PFSK-1 (cell line): ENCODE results near the gene EPHB4.

ENCODE experiments used
- POLR2AphosphoS5 ChIP-seq: IDR thresholded peaks from 2 replicates; pipeline ENCODE4 v1.6.1; 2012; ENCODE audit warnings: low read depth, mild to moderate bottlenecking, control low read depth, low read length, moderate library complexity
- SIN3A ChIP-seq: IDR thresholded peaks from 2 replicates; pipeline ENCODE4 v1.6.1; 2012; ENCODE audit warnings: mild to moderate bottlenecking, low read length, moderate library complexity, borderline replicate concordance; ENCODE audit not compliant: insufficient read depth
- TAF1 ChIP-seq: IDR thresholded peaks from 2 replicates; pipeline ENCODE4 v1.6.1; 2012; ENCODE audit warnings: low read length, control low read depth, borderline replicate concordance; ENCODE audit not compliant: insufficient read depth
- TF ChIP-seq, protein P1 (sequence below), 2 experiments: IDR thresholded peaks; 2 replicates each; pipeline versions ENCODE4 v1.6.1 to v1.8.0; 2011 to 2012; ENCODE audit warnings: low read depth in 2 of 2, low read length in 2 of 2, control low read depth in 1 of 2, inconsistent platforms in 1 of 2, mild to moderate bottlenecking in 1 of 2, moderate library complexity in 1 of 2; ENCODE audit not compliant: insufficient read depth in 1 of 2

DNA sequence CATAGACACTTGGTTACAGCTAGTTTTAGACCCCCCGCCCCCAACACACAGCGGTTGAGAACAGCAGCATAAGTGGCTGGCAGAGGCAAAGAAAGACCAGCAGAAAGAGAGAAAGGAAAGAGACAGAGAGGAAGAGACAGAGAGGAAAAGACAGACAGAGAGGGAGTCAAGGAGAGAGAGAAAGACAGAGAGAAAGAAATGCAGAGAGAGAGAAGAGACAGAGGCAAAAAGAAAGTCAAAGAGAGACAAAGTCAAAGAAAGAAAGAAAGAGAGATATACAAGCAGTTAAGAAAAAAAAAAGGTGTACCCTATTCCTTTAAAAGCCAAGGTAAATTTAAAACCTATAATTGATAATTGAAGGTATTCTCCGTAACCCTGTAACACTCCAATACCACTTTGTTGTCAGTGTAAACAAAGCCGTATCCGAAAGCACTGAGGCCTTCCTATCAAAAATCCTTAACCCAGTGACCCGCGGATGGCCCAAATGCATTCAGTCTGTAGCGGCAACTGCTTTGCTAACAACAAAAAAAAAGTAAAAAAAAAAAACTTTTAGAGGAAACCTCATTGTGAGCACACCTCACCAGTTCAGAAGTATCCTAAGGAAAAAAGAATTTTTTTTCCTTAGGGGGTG is 13.3 kb upstream of the EPHB4 start:
- no peak for TF ChIP-seq POLR2AphosphoS5
- TF ChIP-seq, protein P1, sequence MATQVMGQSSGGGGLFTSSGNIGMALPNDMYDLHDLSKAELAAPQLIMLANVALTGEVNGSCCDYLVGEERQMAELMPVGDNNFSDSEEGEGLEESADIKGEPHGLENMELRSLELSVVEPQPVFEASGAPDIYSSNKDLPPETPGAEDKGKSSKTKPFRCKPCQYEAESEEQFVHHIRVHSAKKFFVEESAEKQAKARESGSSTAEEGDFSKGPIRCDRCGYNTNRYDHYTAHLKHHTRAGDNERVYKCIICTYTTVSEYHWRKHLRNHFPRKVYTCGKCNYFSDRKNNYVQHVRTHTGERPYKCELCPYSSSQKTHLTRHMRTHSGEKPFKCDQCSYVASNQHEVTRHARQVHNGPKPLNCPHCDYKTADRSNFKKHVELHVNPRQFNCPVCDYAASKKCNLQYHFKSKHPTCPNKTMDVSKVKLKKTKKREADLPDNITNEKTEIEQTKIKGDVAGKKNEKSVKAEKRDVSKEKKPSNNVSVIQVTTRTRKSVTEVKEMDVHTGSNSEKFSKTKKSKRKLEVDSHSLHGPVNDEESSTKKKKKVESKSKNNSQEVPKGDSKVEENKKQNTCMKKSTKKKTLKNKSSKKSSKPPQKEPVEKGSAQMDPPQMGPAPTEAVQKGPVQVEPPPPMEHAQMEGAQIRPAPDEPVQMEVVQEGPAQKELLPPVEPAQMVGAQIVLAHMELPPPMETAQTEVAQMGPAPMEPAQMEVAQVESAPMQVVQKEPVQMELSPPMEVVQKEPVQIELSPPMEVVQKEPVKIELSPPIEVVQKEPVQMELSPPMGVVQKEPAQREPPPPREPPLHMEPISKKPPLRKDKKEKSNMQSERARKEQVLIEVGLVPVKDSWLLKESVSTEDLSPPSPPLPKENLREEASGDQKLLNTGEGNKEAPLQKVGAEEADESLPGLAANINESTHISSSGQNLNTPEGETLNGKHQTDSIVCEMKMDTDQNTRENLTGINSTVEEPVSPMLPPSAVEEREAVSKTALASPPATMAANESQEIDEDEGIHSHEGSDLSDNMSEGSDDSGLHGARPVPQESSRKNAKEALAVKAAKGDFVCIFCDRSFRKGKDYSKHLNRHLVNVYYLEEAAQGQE (IDR thresholded peaks at IDR 0.05; ENCODE audit: insufficient read depth in 1 of 2, low read depth in 2 of 2, low read length in 2 of 2) = no peak
- no peak for TF ChIP-seq SIN3A
- no peak for TF ChIP-seq TAF1
